NCI-H1092 treated with DMSO at 0.1 percent for 48 hours (cell line): ENCODE measurements around the gene BANK1.

ENCODE experiments used
- DNase-seq: peaks from one replicate; lab custom pipeline; 2025; lab: John Stamatoyannopoulos, UW

BANK1 gene, protein sequence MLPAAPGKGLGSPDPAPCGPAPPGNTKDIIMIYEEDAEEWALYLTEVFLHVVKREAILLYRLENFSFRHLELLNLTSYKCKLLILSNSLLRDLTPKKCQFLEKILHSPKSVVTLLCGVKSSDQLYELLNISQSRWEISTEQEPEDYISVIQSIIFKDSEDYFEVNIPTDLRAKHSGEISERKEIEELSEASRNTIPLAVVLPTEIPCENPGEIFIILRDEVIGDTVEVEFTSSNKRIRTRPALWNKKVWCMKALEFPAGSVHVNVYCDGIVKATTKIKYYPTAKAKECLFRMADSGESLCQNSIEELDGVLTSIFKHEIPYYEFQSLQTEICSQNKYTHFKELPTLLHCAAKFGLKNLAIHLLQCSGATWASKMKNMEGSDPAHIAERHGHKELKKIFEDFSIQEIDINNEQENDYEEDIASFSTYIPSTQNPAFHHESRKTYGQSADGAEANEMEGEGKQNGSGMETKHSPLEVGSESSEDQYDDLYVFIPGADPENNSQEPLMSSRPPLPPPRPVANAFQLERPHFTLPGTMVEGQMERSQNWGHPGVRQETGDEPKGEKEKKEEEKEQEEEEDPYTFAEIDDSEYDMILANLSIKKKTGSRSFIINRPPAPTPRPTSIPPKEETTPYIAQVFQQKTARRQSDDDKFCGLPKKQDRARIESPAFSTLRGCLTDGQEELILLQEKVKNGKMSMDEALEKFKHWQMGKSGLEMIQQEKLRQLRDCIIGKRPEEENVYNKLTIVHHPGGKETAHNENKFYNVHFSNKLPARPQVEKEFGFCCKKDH

DNA sequence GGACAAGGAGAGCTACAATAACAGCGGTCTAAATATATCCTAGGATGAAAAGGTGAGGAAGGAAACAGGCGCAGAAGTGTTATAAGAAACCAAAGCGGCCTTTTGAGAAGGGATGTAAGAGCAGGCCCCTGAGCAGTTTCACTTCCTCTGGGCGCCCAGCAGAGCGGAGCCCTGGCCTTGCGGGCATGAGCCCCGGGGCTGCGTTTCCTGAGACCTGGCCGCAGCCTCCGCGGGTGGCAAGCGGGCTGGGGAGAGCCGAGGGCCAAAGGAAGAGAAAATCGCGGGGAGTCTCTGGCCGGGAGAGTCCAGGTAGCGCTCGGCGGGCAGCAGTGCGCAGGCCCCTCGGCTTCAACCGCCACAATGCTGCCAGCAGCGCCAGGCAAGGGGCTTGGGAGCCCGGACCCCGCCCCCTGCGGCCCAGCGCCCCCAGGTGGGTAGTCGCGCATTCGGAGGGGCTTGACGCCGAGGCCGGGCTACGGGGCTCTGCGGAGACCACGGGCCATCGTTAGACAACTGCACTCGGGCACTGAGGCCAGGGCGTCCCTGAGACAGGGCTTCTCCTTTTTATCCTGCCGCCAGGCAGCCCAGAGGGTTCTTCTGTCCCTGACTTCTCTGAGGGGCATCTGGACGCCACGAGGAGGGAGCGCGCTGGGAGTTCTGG is at the start of gene BANK1:
TSS of gene BANK1 (plus strand) at position 210 of the 661 bp plus-strand sequence. CDS start at position 361, 151 bp downstream.
- peak; percentile 52 for DNase-seq

DNA sequence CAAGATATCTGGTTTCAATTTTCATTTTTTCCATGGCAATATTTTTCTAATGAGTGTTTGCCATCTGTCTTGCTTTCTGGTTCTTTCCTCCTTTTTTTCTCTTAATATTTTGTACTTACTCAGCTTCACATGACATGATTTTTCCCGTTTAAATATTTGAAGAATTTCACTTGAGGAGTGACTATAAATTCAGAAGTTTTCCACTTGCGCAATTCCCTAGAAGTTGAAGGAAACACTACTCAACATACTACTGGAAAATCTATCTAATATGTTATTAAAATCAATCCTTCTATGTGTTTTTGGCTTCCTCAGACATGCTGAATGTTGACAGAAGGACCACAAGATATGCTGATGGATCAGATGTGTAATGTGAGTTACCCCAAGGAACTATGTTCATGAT is 36.8 kb upstream of the BANK1 start:
- DNase-seq: no peak

DNA sequence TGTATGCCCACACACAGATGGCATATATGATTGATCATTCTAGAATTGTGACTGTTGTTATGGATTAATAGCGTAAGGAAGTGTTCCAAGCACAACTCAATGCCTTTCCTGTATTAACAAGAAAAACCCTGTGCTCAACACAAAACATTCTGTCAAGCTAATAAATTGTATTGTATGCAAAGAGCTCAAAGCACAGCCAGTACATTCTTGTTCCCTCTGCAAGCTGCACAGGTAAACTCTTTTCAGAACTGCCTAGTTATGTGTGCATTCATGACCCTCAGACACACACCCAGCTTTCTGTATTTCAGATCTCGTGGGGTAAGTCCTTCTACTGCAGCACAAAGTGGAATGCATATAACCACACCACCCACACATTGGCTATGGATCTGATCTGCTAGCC is 34.3 kb upstream of the BANK1 start:
- DNase-seq: no peak

- no peak for DNase-seq
These were observed 29.1 kb upstream of the BANK1 start for GRCh38 chr4:101761405-101761804.

GRCh38 chr4:101762025-101762424 is 28.5 kb upstream of the BANK1 start:
- no peak for DNase-seq

DNA sequence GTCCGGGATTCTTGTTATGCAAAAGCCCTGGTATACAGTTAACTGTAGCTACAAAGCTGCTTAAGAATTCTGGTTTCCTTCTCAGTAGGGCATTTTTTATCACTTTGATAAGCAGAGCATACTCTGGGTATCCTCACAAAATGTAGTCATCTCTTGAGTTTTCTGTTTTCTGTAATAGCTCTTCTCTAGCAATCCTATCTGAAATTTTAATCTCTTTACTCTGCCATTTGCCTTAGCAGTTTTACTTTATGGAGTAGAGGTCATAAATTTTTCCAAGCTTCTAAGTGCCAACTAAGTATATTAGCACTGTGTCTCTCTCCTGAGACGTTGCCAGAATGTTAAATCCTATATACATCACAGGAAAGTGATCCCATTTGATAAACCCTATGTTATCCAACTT is 28.0 kb upstream of the BANK1 start:
- DNase-seq: no peak

- DNase-seq: no peak
These were observed 27.0 kb upstream of the BANK1 start for GRCh38 chr4:101763576-101763975.

GRCh38 chr4:101774807-101775206 is 15.7 kb upstream of the BANK1 start:
- DNase-seq: no peak

- DNase-seq: no peak
These were observed 13.1 kb upstream of the BANK1 start for GRCh38 chr4:101777431-101777830.

DNA sequence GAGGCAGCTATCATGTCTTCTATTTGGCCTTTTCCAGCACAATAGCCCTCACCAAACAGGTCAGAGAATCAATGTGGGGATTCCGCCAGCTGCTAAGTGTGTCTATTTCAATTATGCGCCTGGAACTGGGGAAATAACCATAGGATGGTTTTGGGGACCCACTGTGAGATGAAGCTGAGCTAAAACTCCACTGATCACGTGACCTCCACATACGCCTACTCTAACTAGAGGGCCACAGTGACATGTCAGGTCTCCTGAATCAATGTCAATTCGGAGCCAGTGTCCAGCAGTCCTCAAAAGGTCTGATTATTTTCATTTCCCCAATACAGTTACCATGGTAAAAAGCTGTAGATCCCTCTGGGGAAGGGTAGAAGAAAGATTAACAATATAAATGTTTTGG is 10.2 kb upstream of the BANK1 start:
- DNase-seq: no peak

- no peak for DNase-seq
These were observed 8.0 kb upstream of the BANK1 start for GRCh38 chr4:101782546-101782945.

DNA sequence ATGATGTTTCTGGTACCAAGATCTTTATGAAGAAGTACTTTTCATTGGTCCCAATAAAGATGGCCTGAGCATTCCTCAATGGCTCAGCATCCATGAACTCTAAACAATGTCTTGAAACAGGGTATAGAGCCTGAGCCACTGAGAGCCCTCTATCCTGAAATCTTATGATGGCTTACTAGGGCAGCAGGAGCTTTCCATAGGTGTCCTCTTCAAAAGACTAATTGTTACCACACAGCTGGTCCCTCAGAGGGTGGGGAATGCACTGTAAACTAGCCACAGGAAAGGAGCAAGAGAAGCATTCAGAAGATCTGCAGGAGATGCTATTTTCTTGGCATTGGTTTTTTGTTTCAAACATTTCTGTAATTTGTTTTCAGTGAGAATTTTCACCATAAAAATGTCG is 5.6 kb upstream of the BANK1 start:
- no peak for DNase-seq

DNA sequence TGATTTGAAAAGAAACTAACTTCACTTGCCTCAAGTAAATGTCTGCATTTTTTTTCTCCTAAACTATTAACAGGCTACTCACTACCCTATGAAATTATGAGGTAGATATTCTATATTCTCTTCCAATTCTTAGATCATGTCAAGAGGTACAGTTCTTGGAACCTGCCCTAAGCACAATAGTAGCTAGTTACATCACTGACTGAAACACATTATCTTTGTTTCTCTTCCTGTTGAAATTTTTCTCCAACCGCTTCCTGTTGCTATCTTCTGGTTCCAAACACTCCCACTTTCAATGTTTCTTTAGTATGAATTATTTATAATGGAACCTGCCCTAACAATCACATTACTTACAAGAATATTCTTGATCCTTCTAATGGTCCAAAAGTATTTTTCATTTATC is 5.0 kb upstream of the BANK1 start:
- no peak for DNase-seq

DNA sequence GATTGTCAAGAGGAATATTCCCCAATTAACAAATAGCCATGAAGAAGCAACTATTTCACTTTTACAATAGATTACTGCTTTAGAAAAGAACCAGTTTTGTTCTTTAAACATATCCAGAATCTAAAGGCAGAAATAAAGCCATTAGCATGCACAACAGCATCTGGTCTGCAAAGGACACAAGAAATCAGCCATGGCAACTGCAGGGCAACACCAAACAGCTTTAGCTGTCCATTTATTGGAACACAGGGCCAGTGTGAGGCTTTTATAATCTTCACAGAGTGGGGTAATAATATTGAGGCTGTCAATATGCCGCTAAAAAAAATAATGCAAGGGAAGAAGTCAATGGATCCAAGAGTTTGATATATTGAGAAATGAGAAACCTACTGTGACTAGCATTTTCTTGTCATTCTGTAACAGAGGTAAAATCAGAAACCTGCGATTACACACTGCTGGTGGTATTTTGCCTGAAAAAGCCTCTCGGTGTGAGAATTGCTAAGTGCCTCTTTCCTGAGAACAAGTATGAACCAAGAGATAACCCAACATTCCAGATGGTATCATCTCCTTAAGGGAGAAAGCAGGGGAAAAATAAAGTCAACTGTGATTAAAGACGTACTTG is 2.7 kb upstream of the BANK1 start:
- DNase-seq: no peak

DNA sequence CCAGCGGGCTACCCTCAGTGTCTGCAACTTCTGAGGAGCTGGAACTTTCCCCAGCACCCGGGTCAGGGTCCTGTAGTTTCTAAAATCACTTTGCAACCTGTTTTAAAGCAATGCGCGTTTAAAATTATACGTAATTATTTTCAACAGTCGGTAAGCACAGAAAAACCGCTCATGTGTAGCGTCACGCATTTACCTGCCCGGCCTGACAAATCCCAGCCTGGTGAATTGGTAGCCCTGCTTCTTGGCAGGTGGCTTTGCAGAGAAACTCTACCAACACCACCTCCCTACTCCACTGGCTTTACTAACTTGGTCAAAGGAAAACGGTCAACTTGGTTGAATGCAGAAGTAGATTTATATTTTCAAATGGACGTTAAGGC is 640 bp downstream of the BANK1 start:
- no peak for DNase-seq

DNA sequence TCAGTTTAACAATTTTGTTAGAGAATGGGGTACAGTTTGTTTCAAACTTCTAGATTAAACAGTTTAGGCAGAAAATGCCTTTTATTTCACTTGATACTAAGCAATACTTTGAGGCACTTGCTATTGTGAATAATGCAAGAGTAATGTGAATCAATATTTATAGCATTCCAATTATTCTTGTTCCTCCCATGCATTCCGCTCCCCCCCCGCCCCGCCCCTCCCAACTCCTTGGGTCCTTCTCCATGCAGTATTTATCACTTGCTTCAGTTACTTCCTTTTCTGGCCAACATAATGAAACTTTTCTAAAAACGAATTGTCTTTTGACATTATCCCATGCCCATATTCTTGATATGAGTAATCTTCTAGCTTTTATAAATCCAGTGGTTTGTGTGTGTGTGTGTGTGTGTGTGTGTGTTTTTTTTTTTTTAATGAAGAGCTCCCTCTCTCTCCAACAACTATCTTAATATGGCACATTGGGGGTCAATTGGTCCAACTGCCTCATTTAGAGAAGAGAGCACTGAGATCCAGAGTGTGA is 1.6 kb downstream of the BANK1 start:
- no peak for DNase-seq

- DNase-seq: no peak
These were observed 2.9 kb downstream of the BANK1 start for GRCh38 chr4:101793397-101793796.

GRCh38 chr4:101794806-101795205 is 4.3 kb downstream of the BANK1 start:
- no peak for DNase-seq

DNA sequence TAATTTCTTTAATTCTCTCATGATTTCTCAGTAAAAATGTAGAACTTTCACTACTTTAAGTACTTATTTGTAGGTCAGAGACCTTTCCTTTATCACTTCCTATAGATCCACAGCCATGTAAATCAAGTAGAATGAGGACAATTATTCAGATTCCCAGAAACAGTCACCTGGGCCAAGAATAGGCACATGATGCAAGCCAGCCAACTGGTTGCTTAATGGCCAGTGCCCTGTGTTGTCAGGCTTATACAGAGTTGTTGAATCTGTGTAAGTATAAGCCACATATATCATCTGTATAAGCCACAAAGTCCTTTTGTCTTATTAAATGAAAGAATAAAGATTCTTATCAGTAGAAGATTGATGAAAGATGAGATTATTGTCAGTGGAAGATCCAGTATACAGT is 5.2 kb downstream of the BANK1 start:
- no peak for DNase-seq

- no peak for DNase-seq
These were observed 11.4 kb downstream of the BANK1 start for GRCh38 chr4:101801958-101802357.

DNA sequence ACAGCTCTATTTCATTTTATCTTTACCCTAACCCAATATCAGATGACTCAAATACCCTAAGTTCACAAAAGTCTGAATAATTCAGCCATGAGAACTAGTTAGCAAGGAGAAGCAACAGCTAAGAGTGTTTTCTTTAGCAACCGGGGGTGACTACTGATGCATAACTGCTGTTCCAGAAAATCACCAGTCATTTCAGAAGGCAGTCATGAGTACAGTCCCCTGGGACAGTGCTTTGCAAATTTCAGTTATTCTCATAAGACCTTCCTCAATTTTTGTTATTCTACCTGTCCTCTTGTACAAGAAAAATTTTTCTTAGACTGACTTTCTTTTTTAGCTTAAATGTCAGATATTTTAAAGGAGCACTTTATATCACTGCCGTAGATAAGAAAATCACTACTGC is 16.4 kb downstream of the BANK1 start:
- DNase-seq: no peak

DNA sequence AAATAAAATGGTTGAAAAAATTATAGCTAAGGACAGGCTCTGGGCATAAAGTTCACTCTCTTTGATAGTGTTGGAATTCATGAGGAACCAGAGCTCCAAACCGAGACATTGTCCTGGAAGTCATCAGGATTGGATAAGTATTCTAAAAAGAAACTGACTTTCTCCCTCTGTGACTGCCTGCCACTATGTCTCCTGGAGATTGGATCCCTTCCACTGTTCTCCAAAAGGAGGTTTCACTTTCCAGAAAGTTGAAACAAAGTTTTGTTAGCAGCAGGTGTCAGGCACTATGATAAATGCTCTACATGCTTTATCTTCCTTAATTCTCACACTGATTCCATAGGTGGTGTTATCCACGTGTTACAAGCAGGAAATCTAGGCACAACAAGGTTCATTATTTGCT is 16.8 kb downstream of the BANK1 start:
- DNase-seq: no peak
